Osteoblast (primary cell): ENCODE results near the gene TTC19. TPM values are rescaled to one million over a fixed set of nuclear protein-coding genes. Genes with fewer than 3 reads are reported as not detected.
"Not testable (repeated sequence)": the region's sequence is repeated elsewhere in the genome, so short reads cannot be mapped to it uniquely, and the experiment has no call there.

Experiments used
- DNase-seq: peaks from one replicate; pipeline ENCODE4 v3.0.0; 2011; ENCODE audit warnings: low spot score, mixed read lengths; ENCODE audit not compliant: insufficient read length; ENCODE audit errors: missing footprints
- H2AFZ ChIP-seq: 2 replicates; pipeline ENCODE4 v1.6.0; 2011; ENCODE audit warnings: mild to moderate bottlenecking, low read length
- H3K27ac ChIP-seq: 2 replicates; pipeline ENCODE4 v1.5.1; 2011; ENCODE audit warnings: mild to moderate bottlenecking, low read depth, low read length, moderate library complexity
- H3K27me3 ChIP-seq: 2 replicates; pipeline ENCODE4 v1.6.0; 2012; ENCODE audit warnings: mild to moderate bottlenecking, control low read depth, inconsistent platforms, low read length, moderate library complexity; ENCODE audit not compliant: insufficient read depth
- H3K36me3 ChIP-seq: 2 replicates; pipeline ENCODE4 v1.5.1; 2011; ENCODE audit warnings: mild to moderate bottlenecking, low read length, control low read depth, moderate library complexity; ENCODE audit not compliant: insufficient read depth
- H3K4me1 ChIP-seq: 2 replicates; pipeline ENCODE4 v1.5.1; 2011; ENCODE audit warnings: mild to moderate bottlenecking, low read length, control low read depth, moderate library complexity; ENCODE audit not compliant: insufficient read depth
- H3K4me2 ChIP-seq: 2 replicates; pipeline ENCODE4 v1.6.0; 2011; ENCODE audit warnings: mild to moderate bottlenecking, low read length; ENCODE audit not compliant: insufficient read depth
- H3K4me3 ChIP-seq: fragments of 200-600 bp; sonication (generic); 3 replicates; pipeline ENCODE4 v1.5.1; 2012; ENCODE audit warnings: mild to moderate bottlenecking, low read length, inconsistent platforms; ENCODE audit not compliant: insufficient read depth
- H3K79me2 ChIP-seq: 2 replicates; pipeline ENCODE4 v1.6.0; 2012; ENCODE audit warnings: mild to moderate bottlenecking, low read length, control low read depth, inconsistent platforms; ENCODE audit not compliant: insufficient read depth
- H3K9me3 ChIP-seq: 2 replicates; pipeline ENCODE4 v1.5.1; 2011; ENCODE audit warnings: low read depth, low read length, control low read depth
- H4K20me1 ChIP-seq: 2 replicates; pipeline ENCODE4 v1.6.0; 2012; ENCODE audit warnings: mild to moderate bottlenecking, low read length, control low read depth; ENCODE audit not compliant: insufficient read depth
- CTCF ChIP-seq: IDR thresholded peaks from 2 replicates; pipeline ENCODE4 v1.5.1; 2011; ENCODE audit warnings: mild to moderate bottlenecking, low read depth, low read length, moderate library complexity; ENCODE audit errors: extremely low read depth
- total RNA-seq: library from RNA; depleted of rRNA; stranded (reverse); fragments of >200 nt; gene quantifications from 2 replicates; pipeline ENCODE4 v1.2.3, GENCODE V29; 2012

Gene TTC19
- total RNA-seq, 1 donor: 31.8 TPM

GRCh38 chr17:15973016-15973415, 26.6 kb upstream of the TTC19 start:
- H3K27ac ChIP-seq: no peak overlapping the region
- TF ChIP-seq CTCF: no peak
- peaks cover 27% of the 10 kb centered on the region for H3K79me2 ChIP-seq
- no peak overlapping the region for H2AFZ ChIP-seq
- H3K4me1 ChIP-seq: no peaks in the 10 kb centered on the region
- no peak overlapping the region for H3K4me2 ChIP-seq
- H3K9me3 ChIP-seq: no peaks in the 10 kb centered on the region
- no peak overlapping the region for H3K4me3 ChIP-seq
- no peak for DNase-seq
- no peaks in the 10 kb centered on the region for H3K27me3 ChIP-seq
- peaks cover 1% of the 10 kb centered on the region for H4K20me1 ChIP-seq
- peaks cover 14% of the 10 kb centered on the region for H3K36me3 ChIP-seq

GRCh38 chr17:15973834-15974233, 25.8 kb upstream of the TTC19 start:
- Histone ChIP-seq H2AFZ (no peak overlapping the region), H3K27ac (no peak overlapping the region), H3K9me3 (no peaks in the 10 kb centered on the region), H3K36me3 (peaks cover 14% of the 10 kb centered on the region), H3K27me3 (no peaks in the 10 kb centered on the region), H3K4me1 (no peaks in the 10 kb centered on the region), H3K79me2 (peaks cover 19% of the 10 kb centered on the region), H3K4me3 (no peak overlapping the region), H4K20me1 (peaks cover 2% of the 10 kb centered on the region), H3K4me2 (no peak overlapping the region)
- TF ChIP-seq CTCF: no peak
- DNase-seq: no peak

- H3K4me3 ChIP-seq: no peak overlapping the region
- H3K4me2 ChIP-seq: no peak overlapping the region
- peaks cover 2% of the 10 kb centered on the region for H4K20me1 ChIP-seq
- H3K9me3 ChIP-seq: no peaks in the 10 kb centered on the region
- no peak overlapping the region for H2AFZ ChIP-seq
- no peak for DNase-seq
- peaks cover 24% of the 10 kb centered on the region for H3K36me3 ChIP-seq
- H3K79me2 ChIP-seq: peaks cover 3% of the 10 kb centered on the region
- H3K4me1 ChIP-seq: peaks cover 5% of the 10 kb centered on the region
- TF ChIP-seq CTCF: no peak
- no peaks in the 10 kb centered on the region for H3K27me3 ChIP-seq
- H3K27ac ChIP-seq: no peak overlapping the region
Observed at GRCh38 chr17:15977894-15978293, 21.7 kb upstream of the TTC19 start.

GRCh38 chr17:15978606-15979005, 21.0 kb upstream of the TTC19 start:
- Histone ChIP-seq H3K4me2 (no peak overlapping the region), H3K9me3 (no peaks in the 10 kb centered on the region), H2AFZ (no peak overlapping the region), H3K4me3 (no peak overlapping the region), H3K27me3 (no peaks in the 10 kb centered on the region), H3K27ac (no peak overlapping the region), H3K36me3 (peaks cover 24% of the 10 kb centered on the region), H3K79me2 (peaks cover 3% of the 10 kb centered on the region), H3K4me1 (peaks cover 8% of the 10 kb centered on the region), H4K20me1 (peaks cover 2% of the 10 kb centered on the region)
- TF ChIP-seq CTCF: no peak
- no peak for DNase-seq

GRCh38 chr17:15979013-15979412, 20.6 kb upstream of the TTC19 start:
- H3K27me3 ChIP-seq, H3K9me3 ChIP-seq, H3K27ac ChIP-seq, H3K4me1 ChIP-seq, DNase-seq, H3K79me2 ChIP-seq, H3K4me2 ChIP-seq, H3K4me3 ChIP-seq, H2AFZ ChIP-seq, H4K20me1 ChIP-seq: not testable (repeated sequence)
- peaks cover 24% of the 10 kb centered on the region for H3K36me3 ChIP-seq
